ENCODE results near the gene ATE1.

The ATE1 gene

DNA sequence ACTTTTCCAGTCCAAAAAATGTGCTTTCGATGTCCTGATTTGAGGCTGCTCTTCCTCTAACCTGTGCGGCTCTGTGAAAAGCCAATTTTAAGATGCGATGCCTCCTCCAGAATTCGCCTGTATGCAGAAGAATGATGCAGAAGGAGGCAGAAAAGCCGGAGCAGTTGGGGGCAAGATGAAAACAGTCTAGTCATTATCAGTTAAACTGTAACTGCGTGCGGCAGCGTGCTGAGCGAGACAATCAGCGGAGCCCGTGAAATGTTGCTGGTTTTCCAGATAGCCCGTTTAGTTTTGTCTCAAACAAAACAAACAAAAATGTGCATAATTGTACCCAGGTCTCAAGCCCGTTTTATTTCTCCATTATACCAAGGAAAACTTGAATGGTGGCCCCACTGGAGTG, 192.6 kb downstream of the ATE1 start:
- TF ChIP-seq TAF1 (IDR thresholded peaks at IDR 0.05; ENCODE audit: low read depth) = no peak
- TF ChIP-seq EP300 (IDR thresholded peaks at IDR 0.05; ENCODE audit: borderline replicate concordance) = no peak
- TF ChIP-seq FOXM1 (IDR thresholded peaks at IDR 0.05; ENCODE audit: borderline replicate concordance, low read depth) = no peak
- TF ChIP-seq CREB1 (IDR thresholded peaks at IDR 0.05; ENCODE audit: low read depth) = no peak
- TF ChIP-seq, protein P1, sequence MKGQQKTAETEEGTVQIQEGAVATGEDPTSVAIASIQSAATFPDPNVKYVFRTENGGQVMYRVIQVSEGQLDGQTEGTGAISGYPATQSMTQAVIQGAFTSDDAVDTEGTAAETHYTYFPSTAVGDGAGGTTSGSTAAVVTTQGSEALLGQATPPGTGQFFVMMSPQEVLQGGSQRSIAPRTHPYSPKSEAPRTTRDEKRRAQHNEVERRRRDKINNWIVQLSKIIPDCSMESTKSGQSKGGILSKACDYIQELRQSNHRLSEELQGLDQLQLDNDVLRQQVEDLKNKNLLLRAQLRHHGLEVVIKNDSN (IDR thresholded peaks at IDR 0.05) = no peak
- TF ChIP-seq, protein P2, sequence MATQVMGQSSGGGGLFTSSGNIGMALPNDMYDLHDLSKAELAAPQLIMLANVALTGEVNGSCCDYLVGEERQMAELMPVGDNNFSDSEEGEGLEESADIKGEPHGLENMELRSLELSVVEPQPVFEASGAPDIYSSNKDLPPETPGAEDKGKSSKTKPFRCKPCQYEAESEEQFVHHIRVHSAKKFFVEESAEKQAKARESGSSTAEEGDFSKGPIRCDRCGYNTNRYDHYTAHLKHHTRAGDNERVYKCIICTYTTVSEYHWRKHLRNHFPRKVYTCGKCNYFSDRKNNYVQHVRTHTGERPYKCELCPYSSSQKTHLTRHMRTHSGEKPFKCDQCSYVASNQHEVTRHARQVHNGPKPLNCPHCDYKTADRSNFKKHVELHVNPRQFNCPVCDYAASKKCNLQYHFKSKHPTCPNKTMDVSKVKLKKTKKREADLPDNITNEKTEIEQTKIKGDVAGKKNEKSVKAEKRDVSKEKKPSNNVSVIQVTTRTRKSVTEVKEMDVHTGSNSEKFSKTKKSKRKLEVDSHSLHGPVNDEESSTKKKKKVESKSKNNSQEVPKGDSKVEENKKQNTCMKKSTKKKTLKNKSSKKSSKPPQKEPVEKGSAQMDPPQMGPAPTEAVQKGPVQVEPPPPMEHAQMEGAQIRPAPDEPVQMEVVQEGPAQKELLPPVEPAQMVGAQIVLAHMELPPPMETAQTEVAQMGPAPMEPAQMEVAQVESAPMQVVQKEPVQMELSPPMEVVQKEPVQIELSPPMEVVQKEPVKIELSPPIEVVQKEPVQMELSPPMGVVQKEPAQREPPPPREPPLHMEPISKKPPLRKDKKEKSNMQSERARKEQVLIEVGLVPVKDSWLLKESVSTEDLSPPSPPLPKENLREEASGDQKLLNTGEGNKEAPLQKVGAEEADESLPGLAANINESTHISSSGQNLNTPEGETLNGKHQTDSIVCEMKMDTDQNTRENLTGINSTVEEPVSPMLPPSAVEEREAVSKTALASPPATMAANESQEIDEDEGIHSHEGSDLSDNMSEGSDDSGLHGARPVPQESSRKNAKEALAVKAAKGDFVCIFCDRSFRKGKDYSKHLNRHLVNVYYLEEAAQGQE (IDR thresholded peaks at IDR 0.05; ENCODE audit: low read depth) = no peak
- TF ChIP-seq, protein P3, sequence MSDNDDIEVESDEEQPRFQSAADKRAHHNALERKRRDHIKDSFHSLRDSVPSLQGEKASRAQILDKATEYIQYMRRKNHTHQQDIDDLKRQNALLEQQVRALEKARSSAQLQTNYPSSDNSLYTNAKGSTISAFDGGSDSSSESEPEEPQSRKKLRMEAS (IDR thresholded peaks at IDR 0.05) = no peak
- TF ChIP-seq NFIC (IDR thresholded peaks at IDR 0.05) = no peak
- no peak for TF ChIP-seq TCF12 (IDR thresholded peaks at IDR 0.05; ENCODE audit: low read depth)
- TF ChIP-seq YY1 (IDR thresholded peaks at IDR 0.05; ENCODE audit: low read depth) = no peak
- no peak for TF ChIP-seq CEBPB (IDR thresholded peaks at IDR 0.05)
- no peak for TF ChIP-seq ZBTB7A (IDR thresholded peaks at IDR 0.05; ENCODE audit: low read depth)
- TF ChIP-seq EGR1 (IDR thresholded peaks at IDR 0.05) = no peak
- no peak for TF ChIP-seq RAD21 (IDR thresholded peaks at IDR 0.05; ENCODE audit: low read depth)
- TF ChIP-seq TEAD4 (IDR thresholded peaks at IDR 0.05) = no peak

DNA sequence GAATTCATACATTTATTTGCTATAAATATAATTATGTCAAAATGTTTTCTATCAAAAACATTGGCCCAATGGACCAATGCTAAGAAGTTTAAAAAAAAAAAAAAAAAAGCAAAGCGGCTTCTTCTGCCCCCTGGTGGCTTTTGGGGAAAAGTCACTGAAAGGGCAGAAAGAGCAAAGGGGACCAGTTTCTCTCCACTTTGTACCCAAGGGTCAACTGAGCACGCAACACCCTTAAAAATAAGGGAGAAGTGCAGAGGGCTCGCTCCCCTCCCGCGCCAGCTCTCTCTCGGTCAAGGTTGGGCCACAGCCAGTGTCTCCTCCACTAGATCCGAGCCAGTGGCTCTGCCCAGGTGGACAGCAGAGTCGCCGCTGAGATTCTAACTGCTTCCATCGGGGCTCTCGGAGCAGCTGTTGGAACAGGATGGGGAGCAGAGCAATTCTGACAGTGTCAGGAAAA, 193.2 kb downstream of the ATE1 start:
- TF ChIP-seq, protein P1 (IDR thresholded peaks at IDR 0.05) = no peak
- TF ChIP-seq, protein P3 (IDR thresholded peaks at IDR 0.05) = no peak
- TF ChIP-seq RAD21 (IDR thresholded peaks at IDR 0.05; ENCODE audit: low read depth) = peak; percentile 76
- no peak for TF ChIP-seq TAF1 (IDR thresholded peaks at IDR 0.05; ENCODE audit: low read depth)
- TF ChIP-seq YY1 (IDR thresholded peaks at IDR 0.05; ENCODE audit: low read depth) = no peak
- TF ChIP-seq EGR1 (IDR thresholded peaks at IDR 0.05) = no peak
- no peak for TF ChIP-seq CREB1 (IDR thresholded peaks at IDR 0.05; ENCODE audit: low read depth)
- no peak for TF ChIP-seq FOXM1 (IDR thresholded peaks at IDR 0.05; ENCODE audit: borderline replicate concordance, low read depth)

DNA sequence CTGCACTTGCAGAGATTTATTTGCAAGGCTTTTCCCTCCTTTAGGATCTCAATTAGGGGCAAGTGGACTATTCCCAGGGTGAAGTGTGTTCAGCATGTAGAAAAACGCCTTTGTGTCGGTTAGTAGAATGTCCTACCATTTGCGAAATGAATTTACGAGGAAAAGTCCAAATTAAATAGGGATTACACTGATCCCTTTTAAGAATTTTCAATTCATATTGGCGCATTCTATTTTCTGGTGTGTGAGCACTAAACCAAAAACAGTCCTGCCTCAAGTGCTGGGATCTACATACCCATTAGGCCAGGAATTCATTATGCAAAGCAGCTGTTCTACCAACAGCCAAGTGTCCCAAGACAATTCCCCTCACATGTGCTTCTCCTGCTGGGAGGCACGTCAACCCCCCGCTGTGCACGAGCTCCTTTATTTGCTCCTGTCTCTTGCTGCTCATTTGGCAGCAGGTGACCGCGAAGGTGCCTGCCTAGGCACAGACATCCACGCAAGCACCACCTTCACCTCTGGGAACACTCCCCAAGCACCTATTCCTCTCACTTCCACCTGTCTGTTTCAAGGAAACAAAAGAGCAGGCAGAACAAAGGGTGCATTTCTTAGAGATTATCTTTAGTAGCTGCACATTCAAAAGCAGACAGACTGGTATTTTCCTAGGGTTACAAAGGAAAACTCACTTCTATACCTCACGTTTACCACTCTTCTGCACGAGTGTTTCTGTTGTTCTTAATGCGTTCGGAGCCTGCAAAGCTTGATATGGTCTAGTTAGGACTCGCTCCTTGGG, 195.0 kb downstream of the ATE1 start:
- no peak for TF ChIP-seq TCF12 (IDR thresholded peaks at IDR 0.05; ENCODE audit: low read depth)
- TF ChIP-seq TEAD4 (IDR thresholded peaks at IDR 0.05) = no peak
- TF ChIP-seq ZBTB7A (IDR thresholded peaks at IDR 0.05; ENCODE audit: low read depth) = no peak

DNA sequence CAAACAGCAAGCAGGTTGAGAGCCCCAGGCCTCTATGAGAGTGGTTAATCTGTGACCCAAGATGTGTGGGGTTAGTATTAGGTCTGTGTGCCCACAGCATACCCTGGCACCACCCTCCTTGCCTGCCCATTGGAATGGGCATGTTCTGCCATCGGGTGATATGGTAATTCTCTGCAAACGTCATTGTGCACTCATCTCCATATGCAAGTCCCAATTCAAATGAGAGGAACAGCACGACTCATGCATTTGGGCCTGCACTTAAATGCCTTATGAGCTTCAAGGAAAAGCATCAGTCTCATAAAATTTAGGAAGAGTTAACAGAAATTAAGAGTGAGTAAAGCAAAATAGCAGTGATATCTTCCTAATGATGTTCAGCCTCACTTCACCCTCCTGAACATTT, 195.7 kb downstream of the ATE1 start:
- TF ChIP-seq EGR1 (IDR thresholded peaks at IDR 0.05) (no peak), RAD21 (IDR thresholded peaks at IDR 0.05; ENCODE audit: low read depth) (no peak), NFIC (IDR thresholded peaks at IDR 0.05) (no peak), FOXM1 (IDR thresholded peaks at IDR 0.05; ENCODE audit: borderline replicate concordance, low read depth) (no peak)
- TF ChIP-seq, protein P2 (IDR thresholded peaks at IDR 0.05; ENCODE audit: low read depth) = no peak

DNA sequence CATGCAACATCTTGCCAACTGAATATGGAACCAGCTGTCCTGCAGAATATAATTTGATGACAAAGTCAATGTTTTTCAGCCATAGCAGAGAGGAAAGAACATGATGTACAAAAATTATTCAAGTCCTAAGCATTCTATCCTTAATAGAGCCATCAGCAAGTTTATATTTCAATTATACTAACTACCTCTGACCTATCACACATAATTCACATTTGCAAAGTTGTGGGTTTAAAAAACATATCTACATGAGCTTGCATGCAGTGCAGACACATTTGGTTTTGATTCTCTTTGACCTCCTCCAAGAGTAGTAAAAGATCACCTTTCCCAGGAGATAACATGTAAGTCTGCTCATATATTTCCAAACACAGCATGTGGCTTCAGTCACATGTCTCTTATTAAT, 203.5 kb downstream of the ATE1 start:
- TF ChIP-seq, protein P1 (IDR thresholded peaks at IDR 0.05) = no peak
- no peak for TF ChIP-seq TAF1 (IDR thresholded peaks at IDR 0.05; ENCODE audit: low read depth)
- no peak for TF ChIP-seq YY1 (IDR thresholded peaks at IDR 0.05; ENCODE audit: low read depth)
- no peak for TF ChIP-seq TEAD4 (IDR thresholded peaks at IDR 0.05)
- TF ChIP-seq CREB1 (IDR thresholded peaks at IDR 0.05; ENCODE audit: low read depth) = no peak
- TF ChIP-seq, protein P3 (IDR thresholded peaks at IDR 0.05) = no peak
- no peak for TF ChIP-seq FOXM1 (IDR thresholded peaks at IDR 0.05; ENCODE audit: borderline replicate concordance, low read depth)
- no peak for TF ChIP-seq NFIC (IDR thresholded peaks at IDR 0.05)
- no peak for TF ChIP-seq EGR1 (IDR thresholded peaks at IDR 0.05)
- TF ChIP-seq CEBPB (IDR thresholded peaks at IDR 0.05) = no peak
- TF ChIP-seq EP300 (IDR thresholded peaks at IDR 0.05; ENCODE audit: borderline replicate concordance) = no peak
- TF ChIP-seq, protein P2 (IDR thresholded peaks at IDR 0.05; ENCODE audit: low read depth) = no peak
- no peak for TF ChIP-seq ZBTB7A (IDR thresholded peaks at IDR 0.05; ENCODE audit: low read depth)

Measured in Ishikawa (cell line).